Stomach (tissue), 9 donors: ENCODE data around the gene ZSCAN21. TPM values are rescaled to one million over a fixed set of nuclear protein-coding genes. Genes with fewer than 3 reads are reported as not detected.
A peak's percentile ranks its signal among the peaks of the same experiment; 100 is the strongest.

Experiments
- DNase-seq, 2 donors: peaks; one replicate each; pipeline versions ENCODE4 v3.0.0 to v3.0.0-alpha.2; 2013 to 2019
- H3K27ac ChIP-seq, 5 donors: fragments of 200-600 bp in 4 of 5; sonication (generic) in 4 of 5; one replicate each; pipeline ENCODE4 v1.5.1; 2013 to 2019; ENCODE audit warnings: mild to moderate bottlenecking in 1 of 5, moderate library complexity in 1 of 5
- H3K27me3 ChIP-seq, 3 donors: fragments of 200-600 bp; sonication (generic); one replicate each; pipeline ENCODE4 v1.5.1; 2017 to 2019; ENCODE audit warnings: mixed run types in 1 of 3
- H3K36me3 ChIP-seq, 4 donors: fragments of 200-600 bp; sonication (generic); 1 replicate in 3 of 4; 2 replicates in 1 of 4; pipeline ENCODE4 v1.5.1; 2016 to 2019
- H3K4me1 ChIP-seq, 4 donors: fragments of 200-600 bp; sonication (generic); one replicate each; pipeline ENCODE4 v1.5.1; 2016 to 2019
- H3K4me3 ChIP-seq, 4 donors: fragments of 200-600 bp; sonication (generic) in 3 of 4; one replicate each; pipeline ENCODE4 v1.5.1; 2016 to 2019; ENCODE audit warnings: mild to moderate bottlenecking in 1 of 4
- H3K9me3 ChIP-seq, 4 donors: fragments of 200-600 bp; sonication (generic); one replicate each; pipeline ENCODE4 v1.5.1; 2016 to 2019
- CTCF ChIP-seq, 7 experiments: fragments of 450-650 bp in 4 of 7; fragments of 200-600 bp in 3 of 7; sonication (generic) in 3 of 7; IDR thresholded peaks; one replicate each; pipeline ENCODE4 v1.5.1; 2016 to 2019; ENCODE audit warnings: antibody characterized with exemption in 7 of 7, control low read depth in 2 of 7, mild to moderate bottlenecking in 1 of 7
- EP300 ChIP-seq: sonication (generic); formaldehyde crosslinking; IDR thresholded peaks from one replicate; pipeline ENCODE4 v1.6.1; 2017; ENCODE audit warnings: antibody characterized with exemption
- POLR2A ChIP-seq, 4 donors: fragments of 450-650 bp; IDR thresholded peaks; one replicate each; pipeline ENCODE4 v1.6.1; 2016; ENCODE audit warnings: antibody characterized with exemption in 4 of 4, control low read depth in 2 of 4, mild to moderate bottlenecking in 1 of 4, moderate library complexity in 1 of 4
- POLR2AphosphoS5 ChIP-seq, 3 donors: sonication (generic); formaldehyde crosslinking; IDR thresholded peaks; one replicate each; pipeline ENCODE4 v1.6.1; 2016; ENCODE audit warnings: antibody characterized with exemption in 3 of 3
- WGBS, 5 donors: extraction: QIAGEN DNeasy Blood & Tissue Kit in 3 of 5; methylation state at CpG; one replicate each; pipeline versions ENCODE4 v1.1.5 to v1.1.7; 2013 to 2018; 5-methylcytosine and 5-hydroxymethylcytosine counted together
- intact Hi-C: fragments of 100-400 bp; cut with DNase I; formaldehyde crosslinking; loops from one replicate; pipeline ENCODE4 v1.15.1; 2023; ENCODE audit warnings: low total_unique reads
- polyA plus RNA-seq, 3 donors: library from polyadenylated mRNA; stranded (reverse); fragments of 200-250 nt; gene quantifications; one replicate each; pipeline ENCODE4 v1.2.3, GENCODE V29; 2013
- total RNA-seq, 5 donors: library from RNA; depleted of rRNA; stranded (reverse); fragments of >200 nt; gene quantifications; one replicate each; pipeline versions ENCODE4 v1.1.0 to v1.2.3, GENCODE V29; 2014 to 2016
- donor health status: healthy with polysubstance abuse.
- donor health status: Bipolar disorder and iron deficiency.
- donor health status: healthy.

Gene ZSCAN21
- total and polyA plus RNA-seq, 8 donors, result 5.4 to 48.4 (median 8.9) TPM

- H3K4me1 ChIP-seq, result peaks cover 33 to 57% (median 46%) of the 10 kb centered on the region in 4 donors
- no peak for DNase-seq
- H3K27me3 ChIP-seq, result no peaks in the 10 kb centered on the region
- no peaks in the 10 kb centered on the region for H3K9me3 ChIP-seq
- intact Hi-C loops, result no loop called here
- WGBS, 5 donors, result 65 to 78% (median 76%) methylated on average over 3 of the region's 3 CpGs
- no peak overlapping the region for H3K4me3 ChIP-seq
- no peaks in the 10 kb centered on the region for H3K36me3 ChIP-seq
- H3K27ac ChIP-seq, result peak overlapping the region; percentile 42 to 80 (median 63)
- TF ChIP-seq EP300, result no peak
- no peak for TF ChIP-seq POLR2AphosphoS5 (IDR thresholded peaks at IDR 0.05)
- no peak for TF ChIP-seq POLR2A (IDR thresholded peaks at IDR 0.05)
- no peak for TF ChIP-seq CTCF (IDR thresholded peaks at IDR 0.05)
Measured at GRCh38 chr7:100013328-100013676, 36.3 kb upstream of the ZSCAN21 start.

GRCh38 chr7:100015232-100016214 is 34.1 kb upstream of the ZSCAN21 start, which contains the start of gene ZKSCAN1:
Gene ZKSCAN1, plus strand, starts transcription at chr7:100015596. Its CDS starts 7,911 bp downstream, at chr7:100023507.
- H3K9me3 ChIP-seq, result no peaks in the 10 kb centered on the region
- peak within 1 kb of the TSS; percentile 98 to 100 (median 99) for H3K27ac ChIP-seq
- 1 to 3% (median 2%) methylated on average over 50 to 70 of the region's 70 CpGs for whole genome bisulfite sequencing, 5 donors
- peaks cover 50 to 72% (median 64%) of the 10 kb centered on the region in 4 donors for H3K4me1 ChIP-seq
- peak; percentile 92 to 97 for DNase-seq
- H3K27me3 ChIP-seq, result no peaks in the 10 kb centered on the region
- peaks cover 0 to 15% (median 9%) of the 10 kb centered on the region in 4 donors for H3K36me3 ChIP-seq
- TF ChIP-seq POLR2AphosphoS5 (IDR thresholded peaks at IDR 0.05) (peak; percentile 97 to 99 (median 99)), CTCF (IDR thresholded peaks at IDR 0.05) (no peak), EP300 (no peak), POLR2A (IDR thresholded peaks at IDR 0.05) (peak in 2 of 4 donors; percentile 40 to 60)
- peak within 1 kb of the TSS; percentile 68 to 99 (median 88) for H3K4me3 ChIP-seq
- intact Hi-C loops, result no loop called here

GRCh38 chr7:100016215-100016901 is 33.2 kb upstream of the ZSCAN21 start:
- WGBS, 5 donors, result 14 to 21% (median 15%) methylated on average over 11 of the region's 11 CpGs
- Histone ChIP-seq H3K27ac (peak overlapping the region; percentile 98 to 100 (median 99)), H3K4me1 (peaks cover 54 to 79% (median 69%) of the 10 kb centered on the region in 4 donors), H3K27me3 (no peaks in the 10 kb centered on the region), H3K36me3 (peaks cover 0 to 15% (median 9%) of the 10 kb centered on the region in 4 donors), H3K4me3 (peak overlapping the region; percentile 68 to 99 (median 88)), H3K9me3 (no peaks in the 10 kb centered on the region)
- peak in 1 of 2 donors; percentile 74 for DNase-seq
- intact Hi-C loops, result no loop called here
- TF ChIP-seq POLR2AphosphoS5 (IDR thresholded peaks at IDR 0.05) (no peak), CTCF (IDR thresholded peaks at IDR 0.05) (no peak), POLR2A (IDR thresholded peaks at IDR 0.05) (no peak), EP300 (no peak)

GRCh38 chr7:100017300-100017699 is 32.3 kb upstream of the ZSCAN21 start:
- H3K4me3 ChIP-seq, result peak overlapping the region; percentile 68 to 99 (median 88)
- H3K27ac ChIP-seq, result peak overlapping the region; percentile 83 to 100 (median 99)
- intact Hi-C loops, result no loop called here
- WGBS, 5 donors, result 28 to 52% (median 41%) methylated on average over 11 of the region's 11 CpGs
- DNase-seq, result peak; percentile 66 to 84
- no peak for TF ChIP-seq CTCF (IDR thresholded peaks at IDR 0.05)
- peak in 1 of 3 donors; percentile 51 for TF ChIP-seq POLR2AphosphoS5 (IDR thresholded peaks at IDR 0.05)
- H3K4me1 ChIP-seq, result peaks cover 56 to 79% (median 71%) of the 10 kb centered on the region in 4 donors
- H3K27me3 ChIP-seq, result no peaks in the 10 kb centered on the region
- no peaks in the 10 kb centered on the region for H3K9me3 ChIP-seq
- H3K36me3 ChIP-seq, result peaks cover 3 to 22% (median 16%) of the 10 kb centered on the region in 4 donors
